Measurements from ENCODE around the gene MAL.

MAL gene

GRCh38 chr2:94996305-94997100, 29.0 kb upstream of the MAL start:
- H3K4me3 ChIP-seq (ENCODE audit: control insufficient read depth, low read depth, low read length) = no peak overlapping the region
- TF ChIP-seq, protein P1, sequence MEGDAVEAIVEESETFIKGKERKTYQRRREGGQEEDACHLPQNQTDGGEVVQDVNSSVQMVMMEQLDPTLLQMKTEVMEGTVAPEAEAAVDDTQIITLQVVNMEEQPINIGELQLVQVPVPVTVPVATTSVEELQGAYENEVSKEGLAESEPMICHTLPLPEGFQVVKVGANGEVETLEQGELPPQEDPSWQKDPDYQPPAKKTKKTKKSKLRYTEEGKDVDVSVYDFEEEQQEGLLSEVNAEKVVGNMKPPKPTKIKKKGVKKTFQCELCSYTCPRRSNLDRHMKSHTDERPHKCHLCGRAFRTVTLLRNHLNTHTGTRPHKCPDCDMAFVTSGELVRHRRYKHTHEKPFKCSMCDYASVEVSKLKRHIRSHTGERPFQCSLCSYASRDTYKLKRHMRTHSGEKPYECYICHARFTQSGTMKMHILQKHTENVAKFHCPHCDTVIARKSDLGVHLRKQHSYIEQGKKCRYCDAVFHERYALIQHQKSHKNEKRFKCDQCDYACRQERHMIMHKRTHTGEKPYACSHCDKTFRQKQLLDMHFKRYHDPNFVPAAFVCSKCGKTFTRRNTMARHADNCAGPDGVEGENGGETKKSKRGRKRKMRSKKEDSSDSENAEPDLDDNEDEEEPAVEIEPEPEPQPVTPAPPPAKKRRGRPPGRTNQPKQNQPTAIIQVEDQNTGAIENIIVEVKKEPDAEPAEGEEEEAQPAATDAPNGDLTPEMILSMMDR (conservative IDR thresholded peaks at IDR 0.05; ENCODE audit: control insufficient read depth, insufficient read depth, low read depth, low read length) = no peak
- no peak for DNase-seq (ENCODE audit: low read depth)

DNA sequence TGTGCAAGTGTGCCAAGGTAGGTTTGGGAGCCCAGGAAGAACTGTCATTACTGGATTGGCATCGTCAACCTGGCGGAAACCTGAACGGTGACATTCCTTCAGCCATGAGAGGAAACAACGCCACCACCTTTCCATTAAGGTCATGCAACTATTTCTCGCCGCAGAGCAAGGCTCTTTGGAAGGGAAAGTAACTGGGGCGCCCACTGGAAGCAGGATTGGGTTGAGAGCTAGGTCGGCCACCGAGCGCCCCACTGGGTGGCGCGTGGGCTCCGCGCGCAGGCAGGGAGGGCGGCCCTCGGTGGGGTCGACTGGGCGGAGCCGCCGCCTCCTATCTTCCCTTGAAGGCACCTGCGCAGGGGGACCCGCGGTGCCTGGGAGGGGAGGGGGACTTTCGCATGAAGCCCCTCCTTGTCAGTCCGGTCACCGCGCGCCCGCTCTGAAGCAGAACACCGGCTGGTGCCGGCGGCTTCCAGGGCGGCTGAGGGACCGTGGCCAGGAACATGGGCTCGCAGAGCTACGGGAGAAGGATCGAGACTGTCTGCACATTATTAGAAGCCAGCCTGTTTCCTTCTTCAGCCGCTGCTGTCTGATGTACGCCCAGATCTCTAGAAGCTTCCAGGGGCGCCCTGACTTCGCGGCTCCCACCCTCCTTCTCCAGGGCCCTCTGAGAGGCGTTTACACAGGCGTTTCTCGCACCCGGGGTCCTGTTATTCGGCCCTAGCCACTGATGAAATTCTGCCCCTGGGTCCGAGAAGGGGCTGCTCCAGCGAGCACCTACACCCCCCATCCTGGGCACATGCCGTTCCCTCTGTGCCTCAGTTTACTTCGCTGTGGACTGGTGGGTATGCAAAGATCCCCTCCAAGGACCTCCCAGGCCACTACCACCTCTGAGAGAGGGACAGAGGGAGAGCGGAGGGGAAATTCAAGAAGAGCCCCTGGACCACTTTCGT, 27.3 kb upstream of the MAL start:
- H3K4me3 ChIP-seq (ENCODE audit: control insufficient read depth, low read depth, low read length) = no peak overlapping the region
- TF ChIP-seq, protein P1 (conservative IDR thresholded peaks at IDR 0.05; ENCODE audit: control insufficient read depth, insufficient read depth, low read depth, low read length) = no peak
- DNase-seq (ENCODE audit: low read depth) = no peak

DNA sequence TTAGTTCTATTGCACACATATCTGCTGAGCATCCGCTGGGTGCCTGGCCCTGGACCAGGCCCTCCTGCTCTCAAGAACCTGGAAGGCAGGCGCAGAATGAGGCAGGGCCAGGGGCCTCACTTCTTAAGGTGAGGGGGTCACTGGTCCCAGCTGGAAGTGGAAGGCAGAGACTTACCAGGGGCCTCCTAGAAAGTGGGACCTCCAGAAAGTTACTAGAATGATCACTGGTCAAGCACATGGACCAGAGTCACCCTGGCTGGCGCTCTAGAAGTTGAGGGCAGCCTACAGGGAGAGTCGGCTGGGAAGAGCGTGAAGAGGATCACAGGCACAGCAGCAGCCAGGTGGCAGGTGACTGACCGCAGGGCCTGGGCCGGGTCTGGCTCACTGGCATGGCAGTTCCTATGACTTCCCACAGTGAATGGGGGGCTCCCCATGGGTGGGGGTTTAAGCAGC, 26.1 kb upstream of the MAL start:
- TF ChIP-seq, protein P1 (conservative IDR thresholded peaks at IDR 0.05; ENCODE audit: control insufficient read depth, insufficient read depth, low read depth, low read length) = no peak
- no peak for DNase-seq (ENCODE audit: low read depth)
- no peak overlapping the region for H3K4me3 ChIP-seq (ENCODE audit: control insufficient read depth, low read depth, low read length)

DNA sequence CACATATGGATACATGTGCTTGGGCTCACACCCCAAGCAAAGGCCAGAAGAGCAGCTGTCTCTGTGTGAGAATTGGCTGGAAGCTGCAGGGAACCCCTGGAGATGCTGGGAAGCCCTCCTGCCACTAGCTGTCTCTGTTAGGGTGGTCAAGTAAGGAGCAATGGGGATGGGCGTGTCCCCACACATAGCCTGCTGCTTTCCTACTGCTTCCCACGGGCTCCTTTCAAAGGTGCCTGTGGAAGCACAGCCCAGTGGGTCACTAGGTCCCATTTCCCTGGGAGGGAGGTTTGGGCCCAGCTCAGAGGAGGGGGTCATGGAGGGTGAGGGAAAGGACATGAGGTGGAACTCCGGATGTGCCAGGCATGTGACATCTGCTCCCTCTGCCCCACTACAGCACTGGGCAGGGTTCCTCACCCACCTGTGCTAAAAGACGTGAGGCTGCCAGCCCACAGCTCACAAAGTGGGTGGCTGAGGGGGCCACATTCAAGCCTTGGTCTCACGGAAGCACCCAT, 24.4 kb upstream of the MAL start:
- DNase-seq (ENCODE audit: low read depth) = no peak
- no peak overlapping the region for H3K4me3 ChIP-seq (ENCODE audit: control insufficient read depth, low read depth, low read length)
- TF ChIP-seq, protein P1 (conservative IDR thresholded peaks at IDR 0.05; ENCODE audit: control insufficient read depth, insufficient read depth, low read depth, low read length) = no peak

GRCh38 chr2:95001701-95002100, 23.8 kb upstream of the MAL start:
- H3K4me3 ChIP-seq (ENCODE audit: control insufficient read depth, low read depth, low read length) = no peak overlapping the region
- DNase-seq (ENCODE audit: low read depth) = no peak
- TF ChIP-seq, protein P1 (conservative IDR thresholded peaks at IDR 0.05; ENCODE audit: control insufficient read depth, insufficient read depth, low read depth, low read length) = no peak

DNA sequence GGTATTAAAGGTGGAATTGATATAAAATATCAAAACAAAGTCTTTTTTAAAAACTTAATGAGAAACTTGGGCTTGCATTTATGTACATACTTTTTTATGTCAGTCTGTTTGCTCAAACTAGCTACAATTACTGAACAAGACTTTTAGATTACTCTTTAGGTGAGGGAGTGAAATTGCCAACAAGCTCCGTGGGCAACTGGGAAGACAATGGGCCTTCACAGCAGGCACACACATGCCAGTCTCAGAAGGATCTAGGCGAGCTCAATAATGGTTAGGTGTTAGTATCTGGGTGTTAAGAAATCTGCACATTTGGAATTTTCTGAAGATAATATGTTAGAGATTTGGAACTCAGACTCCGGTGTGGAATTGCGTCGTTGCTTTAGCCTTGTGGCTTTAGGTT, 23.0 kb upstream of the MAL start:
- no peak for DNase-seq (ENCODE audit: low read depth)
- TF ChIP-seq, protein P1 (conservative IDR thresholded peaks at IDR 0.05; ENCODE audit: control insufficient read depth, insufficient read depth, low read depth, low read length) = no peak

More for the DNA sequence above, 23.0 kb upstream of the MAL start:
- H3K4me3 ChIP-seq (ENCODE audit: control insufficient read depth, low read depth, low read length) = no peak overlapping the region

All from fibroblast of mammary gland (primary cell).